ENCODE measurements around the gene KLRC4. TPM values are rescaled to one million over a fixed set of nuclear protein-coding genes. Genes with fewer than 3 reads are reported as not detected.

KLRC4 gene
- total and polyA plus RNA-seq, 4 donors, result 0.17 to 1.3 (median 0.32) TPM

GRCh38 chr12:10385166-10385613, 24.4 kb downstream of the KLRC4 start:
- no peak overlapping the region for H3K9ac ChIP-seq (ENCODE audit: low read depth in 1 of 2, low read length in 2 of 2)
- peaks cover 0 to 2% (median 0%) of the 10 kb centered on the region in 4 donors for H3K9me3 ChIP-seq (ENCODE audit: control insufficient read depth in 4 of 4, low read length in 3 of 4)
- H3K27me3 ChIP-seq (ENCODE audit: control insufficient read depth in 4 of 4, insufficient read depth in 4 of 4, low read length in 3 of 4), result no peaks in the 10 kb centered on the region
- no peaks in the 10 kb centered on the region for H3K36me3 ChIP-seq (ENCODE audit: control insufficient read depth in 4 of 4, insufficient read depth in 3 of 4, low read depth in 1 of 4, low read length in 3 of 4)
- TF ChIP-seq ATF3 (IDR thresholded peaks at IDR 0.05) (no peak), HNF4A (conservative IDR thresholded peaks at IDR 0.05) (no peak), CTCF (IDR thresholded peaks at IDR 0.05; ENCODE audit: low read depth, low read length, missing input control) (no peak), FOXA2 (IDR thresholded peaks at IDR 0.05) (no peak), RAD21 (IDR thresholded peaks at IDR 0.05) (no peak), SP1 (IDR thresholded peaks at IDR 0.05) (no peak), GABPA (IDR thresholded peaks at IDR 0.05 in 1 of 2, conservative IDR thresholded peaks at IDR 0.05 in 1 of 2) (no peak), RXRA (IDR thresholded peaks at IDR 0.05) (no peak), MAX (IDR thresholded peaks at IDR 0.05) (no peak)
- whole genome bisulfite sequencing, result 74% methylated on average over 2 of the region's 2 CpGs
- DNase-seq (ENCODE audit: low spot score), result no peak
- H3K4me3 ChIP-seq (ENCODE audit: low read depth in 1 of 3, low read length in 3 of 3), result no peak overlapping the region
- H3K27ac ChIP-seq (ENCODE audit: low read depth in 1 of 2, low read length in 2 of 2), result no peak overlapping the region
- no peaks in the 10 kb centered on the region for H3K4me1 ChIP-seq (ENCODE audit: control insufficient read depth in 4 of 4, insufficient read depth in 4 of 4, low read length in 3 of 4)

- H3K36me3 ChIP-seq (ENCODE audit: control insufficient read depth in 4 of 4, insufficient read depth in 3 of 4, low read depth in 1 of 4, low read length in 3 of 4), result no peaks in the 10 kb centered on the region
- WGBS, result 80% methylated on average over 3 of the region's 3 CpGs
- no peak overlapping the region for H3K27ac ChIP-seq (ENCODE audit: low read depth in 1 of 2, low read length in 2 of 2)
These were observed 25.4 kb downstream of the KLRC4 start for GRCh38 chr12:10384191-10384590.

More at GRCh38 chr12:10384191-10384590, 25.4 kb downstream of the KLRC4 start:
- H3K9ac ChIP-seq (ENCODE audit: low read depth in 1 of 2, low read length in 2 of 2), result no peak overlapping the region
- no peak for DNase-seq (ENCODE audit: low spot score)
- no peaks in the 10 kb centered on the region for H3K27me3 ChIP-seq (ENCODE audit: control insufficient read depth in 4 of 4, insufficient read depth in 4 of 4, low read length in 3 of 4)
- H3K4me1 ChIP-seq (ENCODE audit: control insufficient read depth in 4 of 4, insufficient read depth in 4 of 4, low read length in 3 of 4), result no peaks in the 10 kb centered on the region
- no peak overlapping the region for H3K4me3 ChIP-seq (ENCODE audit: low read depth in 1 of 3, low read length in 3 of 3)
- TF ChIP-seq EGR1 (IDR thresholded peaks at IDR 0.05; ENCODE audit: low read depth in 2 of 2), result no peak
- no peak for TF ChIP-seq FOXA2 (IDR thresholded peaks at IDR 0.05)
- no peak for TF ChIP-seq FOXA1 (IDR thresholded peaks at IDR 0.05)
- no peak for TF ChIP-seq RXRA (IDR thresholded peaks at IDR 0.05)
- no peak for TF ChIP-seq JUND (IDR thresholded peaks at IDR 0.05)
- no peak for TF ChIP-seq MAX (IDR thresholded peaks at IDR 0.05)
- TF ChIP-seq SP1 (IDR thresholded peaks at IDR 0.05), result no peak
- no peak for TF ChIP-seq ATF3 (IDR thresholded peaks at IDR 0.05)
- no peak for TF ChIP-seq CTCF (IDR thresholded peaks at IDR 0.05; ENCODE audit: low read depth, low read length, missing input control)
- TF ChIP-seq REST (IDR thresholded peaks at IDR 0.05), result no peak
- TF ChIP-seq HNF4G (IDR thresholded peaks at IDR 0.05), result no peak
- no peak for TF ChIP-seq RAD21 (IDR thresholded peaks at IDR 0.05)
- TF ChIP-seq YY1 (IDR thresholded peaks at IDR 0.05), result no peak
- no peak for TF ChIP-seq NR2F2 (IDR thresholded peaks at IDR 0.05)
- no peak for TF ChIP-seq GABPA (IDR thresholded peaks at IDR 0.05 in 1 of 2, conservative IDR thresholded peaks at IDR 0.05 in 1 of 2)
- no peak for TF ChIP-seq ZBTB33 (IDR thresholded peaks at IDR 0.05)
- TF ChIP-seq HNF4A (conservative IDR thresholded peaks at IDR 0.05), result no peak
- no peak for TF ChIP-seq TAF1 (conservative IDR thresholded peaks at IDR 0.05)
- peaks cover 0 to 2% (median 0%) of the 10 kb centered on the region in 4 donors for H3K9me3 ChIP-seq (ENCODE audit: control insufficient read depth in 4 of 4, low read length in 3 of 4)

Measured in liver (tissue), 9 donors.